HG03039 (cell line): ENCODE measurements around the gene CHP2.
"Not testable (repeated sequence)": the region's sequence is repeated elsewhere in the genome, so short reads cannot be mapped to it uniquely, and the experiment has no call there.

Experiments used
- ATAC-seq: cut with Tn5 transposase; IDR thresholded peaks from one replicate; pipeline ENCODE4 v1.9.1; 2021; ENCODE audit warnings: mild to moderate bottlenecking, moderate library complexity; ENCODE audit not compliant: unreplicated experiment

Gene CHP2

DNA sequence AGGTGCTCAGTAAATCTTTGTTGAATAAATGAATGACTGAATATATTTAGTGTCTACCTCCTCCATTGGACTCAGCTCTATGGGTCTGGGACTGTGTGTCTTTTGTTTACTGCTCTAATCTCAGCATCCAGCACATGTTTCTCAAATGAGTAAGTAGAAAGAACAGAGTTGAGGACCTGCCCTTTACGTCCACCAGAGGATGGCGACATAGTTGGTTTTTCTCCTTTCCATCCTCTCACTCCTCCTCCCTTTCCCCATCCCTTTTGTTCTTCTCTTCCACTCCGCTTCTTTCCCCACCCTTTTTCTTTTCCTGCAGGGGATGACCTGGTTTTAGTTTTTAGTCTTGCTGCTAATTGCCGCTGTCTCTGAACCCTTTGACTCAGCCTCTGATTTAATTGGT, 12.1 kb upstream of the CHP2 start:
- ATAC-seq, result no peak

GRCh38 chr16:23745263-23745662, 9.6 kb upstream of the CHP2 start:
- ATAC-seq, result no peak

- ATAC-seq, result no peak
Observed at GRCh38 chr16:23748630-23749029, 6.2 kb upstream of the CHP2 start.

DNA sequence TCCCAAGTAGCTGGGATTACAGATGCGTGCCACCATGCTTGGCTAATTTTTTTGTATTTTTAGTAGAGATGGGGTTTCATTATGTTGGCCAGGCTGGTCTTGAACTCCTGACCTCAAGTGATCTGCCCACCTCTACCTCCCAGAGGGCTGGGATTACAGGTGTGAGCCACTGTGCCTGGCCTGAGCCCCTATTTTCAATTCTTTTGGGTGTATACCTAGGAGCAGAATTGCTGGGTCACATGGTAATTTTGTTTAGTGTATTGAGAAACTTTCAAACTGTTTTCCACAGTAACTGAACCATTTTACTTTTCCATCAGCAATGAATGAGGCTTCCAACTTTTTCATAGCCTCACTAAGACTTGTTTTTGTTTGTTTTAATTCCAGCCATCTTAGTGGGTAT, 3.8 kb upstream of the CHP2 start:
- ATAC-seq, result not testable (repeated sequence)

- no peak for ATAC-seq
Observed at GRCh38 chr16:23753908-23754593, 775 bp upstream of the CHP2 start.

GRCh38 chr16:23755484-23755809, 621 bp downstream of the CHP2 start:
- no peak for ATAC-seq

- ATAC-seq, result no peak
Observed at GRCh38 chr16:23757116-23757515, 2.3 kb downstream of the CHP2 start.

GRCh38 chr16:23757937-23758619, 3.3 kb downstream of the CHP2 start:
- ATAC-seq, result no peak

DNA sequence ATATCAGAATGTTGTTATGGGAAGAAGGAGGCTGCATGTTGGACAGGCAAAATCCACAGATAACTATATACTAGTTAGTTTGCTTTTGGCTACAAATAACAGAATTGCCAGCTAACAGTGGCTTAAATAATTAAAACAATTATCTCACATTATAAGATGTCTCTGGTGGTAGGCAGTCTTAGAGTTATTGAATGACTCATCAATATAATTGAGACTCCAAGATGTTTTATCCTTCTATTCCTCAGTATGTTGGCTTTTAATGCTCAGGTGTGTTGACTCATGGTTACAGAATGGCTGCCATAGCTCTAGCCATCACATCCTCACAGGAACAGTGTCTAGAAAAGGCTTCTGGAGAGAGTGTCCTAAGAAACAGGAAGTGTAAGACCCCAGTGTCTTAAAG, 11.1 kb downstream of the CHP2 start:
- ATAC-seq, result no peak

DNA sequence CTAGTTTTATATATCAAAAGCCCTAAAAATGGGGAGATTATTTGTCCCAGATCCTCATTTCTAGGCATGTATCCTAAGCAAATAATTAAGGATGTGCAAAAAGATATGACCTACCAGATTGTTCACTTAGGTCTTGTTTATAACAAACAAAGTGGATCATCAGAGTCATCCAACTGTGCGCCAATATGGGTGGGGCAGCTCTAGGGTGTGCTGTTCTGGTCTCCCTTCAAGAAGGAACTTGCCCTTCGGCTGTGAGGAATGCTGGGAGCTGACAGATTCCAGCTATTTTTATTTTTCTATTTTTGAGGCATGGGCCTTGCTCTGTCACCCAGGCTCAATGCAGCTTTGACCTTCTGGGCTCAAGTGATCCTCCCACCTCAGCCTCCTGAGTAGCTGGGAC, 13.8 kb downstream of the CHP2 start:
- no peak for ATAC-seq

DNA sequence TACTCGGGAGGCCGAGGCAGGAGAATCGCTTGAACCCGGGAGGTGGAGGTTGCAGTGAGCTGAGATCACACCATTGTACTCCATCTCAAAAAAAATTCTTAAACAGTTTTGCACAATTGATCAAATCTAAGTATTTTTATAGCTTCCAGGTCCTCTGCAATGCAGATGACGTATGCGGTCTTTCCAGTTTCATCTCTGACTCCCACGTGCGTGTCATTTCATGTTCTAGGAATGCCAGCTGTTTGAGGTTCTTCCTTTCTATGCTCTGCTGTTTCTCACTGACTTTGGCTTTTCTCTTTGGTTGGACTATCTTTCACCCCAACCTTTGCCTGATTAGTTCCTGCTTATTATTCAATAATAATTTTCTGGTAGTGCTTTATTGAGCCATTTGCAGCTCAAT, 16.2 kb downstream of the CHP2 start:
- ATAC-seq, result no peak

- no peak for ATAC-seq
Observed at GRCh38 chr16:23771642-23772041, 16.8 kb downstream of the CHP2 start.

DNA sequence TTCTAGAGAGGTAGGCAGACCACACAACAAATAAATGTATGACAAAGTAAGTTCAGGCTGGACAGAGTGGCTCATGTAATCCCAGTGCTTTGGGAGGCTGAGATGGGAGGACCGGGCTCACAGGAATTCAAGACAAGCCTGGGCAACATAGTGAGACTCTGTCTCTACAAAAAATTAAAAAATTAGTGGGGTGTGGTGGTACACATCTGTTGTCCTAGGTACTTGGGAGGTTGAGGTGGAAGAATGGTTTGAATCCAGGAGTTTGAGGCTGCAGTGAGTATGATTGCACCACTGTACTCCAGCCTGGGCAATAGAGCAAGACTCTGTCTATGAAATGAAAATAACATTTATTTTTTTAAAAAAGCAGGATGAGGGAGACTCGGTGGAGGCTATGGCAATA, 18.5 kb downstream of the CHP2 start:
- no peak for ATAC-seq

DNA sequence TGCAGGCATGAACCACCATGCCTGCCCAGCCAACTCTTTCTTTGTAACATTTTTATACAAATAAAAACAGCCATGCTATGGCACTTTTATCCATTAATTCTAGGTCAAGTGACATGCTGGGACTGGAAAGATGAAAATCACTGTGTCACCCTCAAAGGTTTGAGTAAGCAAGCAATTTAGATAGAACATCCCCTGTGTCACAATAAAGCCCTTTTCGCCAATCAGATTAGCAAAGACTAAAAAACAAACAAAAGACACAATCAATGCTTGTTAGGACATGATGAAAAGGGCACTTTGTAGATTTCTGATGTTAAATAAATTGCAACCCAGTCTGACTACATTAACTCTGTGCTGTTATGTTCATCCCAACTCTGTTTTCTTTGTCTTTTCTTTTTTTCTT, 26.4 kb downstream of the CHP2 start:
- no peak for ATAC-seq

GRCh38 chr16:23784811-23785447, 30.1 kb downstream of the CHP2 start:
- no peak for ATAC-seq

DNA sequence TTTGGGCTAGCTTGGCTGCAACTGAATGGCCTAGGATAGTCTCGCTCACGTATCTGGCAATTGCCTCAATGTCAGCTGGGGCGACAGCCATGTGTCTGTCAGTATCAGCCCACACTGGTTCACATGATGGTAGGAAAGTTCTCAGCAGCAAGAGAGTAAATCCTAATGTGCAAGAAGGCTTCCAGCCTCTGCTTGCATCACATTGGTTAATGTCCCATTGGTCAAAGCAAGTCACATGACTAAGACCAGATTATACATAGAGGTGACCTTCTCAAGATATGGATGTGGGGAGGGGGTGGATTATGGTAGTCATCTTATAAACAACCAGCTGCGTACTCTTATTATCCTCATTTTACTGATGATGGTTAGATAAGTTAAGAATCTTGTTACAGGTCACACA, 31.0 kb downstream of the CHP2 start:
- no peak for ATAC-seq

GRCh38 chr16:23786964-23787561, 32.2 kb downstream of the CHP2 start:
- ATAC-seq, result no peak

DNA sequence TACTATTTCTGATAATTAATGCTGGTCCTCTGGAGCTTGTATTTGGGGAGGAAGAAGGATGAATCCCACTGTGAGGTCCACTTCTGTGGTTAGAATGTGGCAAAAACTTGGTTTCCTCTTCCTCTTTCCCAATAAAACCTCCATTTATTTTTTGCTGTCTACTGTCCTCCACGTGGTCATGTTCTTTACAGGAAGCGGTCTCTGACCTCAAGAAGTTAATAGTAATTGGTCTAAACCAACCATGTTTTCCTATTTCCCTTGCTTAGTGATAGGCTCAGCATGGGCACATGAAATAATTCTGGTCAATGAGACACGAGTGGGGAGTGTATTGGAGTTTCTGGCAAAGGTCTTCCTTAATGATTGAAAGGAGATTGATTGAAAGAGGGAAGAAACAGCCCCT, 33.9 kb downstream of the CHP2 start:
- no peak for ATAC-seq

DNA sequence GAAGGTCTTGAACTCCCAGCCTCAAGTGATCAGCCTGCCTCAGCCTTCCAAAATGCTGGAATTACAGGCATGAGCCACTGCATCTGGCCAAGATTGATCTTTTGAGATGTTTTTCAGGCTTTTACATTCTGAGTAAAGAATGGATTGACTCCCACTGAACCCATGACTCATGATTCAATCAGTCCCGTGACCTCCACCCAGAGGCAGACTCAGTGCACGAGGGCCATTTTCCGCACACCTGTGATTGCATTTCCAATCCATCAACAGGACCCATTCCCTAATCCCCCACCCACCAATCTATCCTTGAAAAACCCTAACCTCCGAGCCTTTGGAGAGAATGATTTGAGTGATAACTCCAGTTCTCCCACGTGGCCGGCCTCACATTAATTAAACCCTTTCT, 40.6 kb downstream of the CHP2 start:
- no peak for ATAC-seq

DNA sequence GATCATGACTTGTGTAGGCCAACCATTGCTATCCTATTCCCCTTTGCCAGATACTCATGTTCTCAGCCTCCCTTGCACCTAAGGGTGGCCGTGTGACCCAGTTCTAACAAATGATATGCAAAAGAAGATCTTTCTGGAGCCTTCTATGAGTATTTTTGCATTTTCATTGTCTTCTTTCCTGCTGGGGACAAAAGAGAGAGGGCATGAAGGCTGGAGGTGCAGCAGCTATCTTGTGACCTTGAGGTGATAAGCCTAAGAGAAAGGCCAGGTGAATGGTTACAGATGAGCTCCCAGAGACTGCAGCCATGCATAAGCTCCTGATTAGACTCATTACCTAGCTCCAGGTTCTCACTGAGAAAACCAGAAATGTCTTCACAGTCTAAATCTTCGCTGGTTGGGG, 42.1 kb downstream of the CHP2 start:
- no peak for ATAC-seq

DNA sequence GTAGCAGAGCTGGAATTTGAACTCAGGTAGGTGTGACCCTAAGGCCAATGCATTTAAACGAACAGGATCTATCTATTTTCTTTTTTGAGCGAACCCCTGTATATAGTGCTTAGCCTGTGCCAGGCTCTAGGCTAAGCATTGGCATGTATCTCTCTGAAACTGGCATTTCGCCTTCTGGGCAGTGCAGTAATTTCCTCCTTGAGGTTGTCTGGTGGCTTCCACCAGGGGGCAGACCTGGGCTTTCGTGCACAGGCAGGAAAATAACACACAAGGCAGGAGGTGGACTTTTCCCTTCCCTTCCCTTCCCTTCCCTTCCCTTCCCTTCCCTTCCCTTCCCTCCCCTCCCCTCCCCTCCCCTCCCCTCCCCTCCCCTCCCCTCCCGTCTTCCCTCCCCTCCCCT, 46.6 kb downstream of the CHP2 start:
- no peak for ATAC-seq

GRCh38 chr16:23802776-23803175, 48.0 kb downstream of the CHP2 start:
- no peak for ATAC-seq
